D721Med (cell line): ENCODE measurements around the gene APBA1.

Experiments used
- DNase-seq: peaks from one replicate; pipeline ENCODE4 v3.0.0; 2011; ENCODE audit warnings: low spot score; ENCODE audit not compliant: insufficient read length
- FAIRE-seq: peaks from 2 replicates; lab custom pipeline; 2011; peaks lifted over from hg19 to GRCh38; lab: Jason Lieb, UNC
- CTCF ChIP-seq: IDR thresholded peaks from 2 replicates; pipeline ENCODE4 v1.5.1; 2012; ENCODE audit warnings: mild to moderate bottlenecking, control low read depth; ENCODE audit not compliant: insufficient read depth; ENCODE audit errors: missing control alignments

Gene APBA1

GRCh38 chr9:69671879-69672595 lies at the start of gene APBA1:
Gene APBA1, minus strand, starts transcription at chr9:69672371.
- no peak for TF ChIP-seq CTCF
- DNase-seq = no peak
- FAIRE-seq = no peak

GRCh38 chr9:69719983-69720382 lies 47.8 kb upstream of the APBA1 start:
- TF ChIP-seq CTCF = no peak
- DNase-seq = no peak
- FAIRE-seq = peak; percentile 96

DNA sequence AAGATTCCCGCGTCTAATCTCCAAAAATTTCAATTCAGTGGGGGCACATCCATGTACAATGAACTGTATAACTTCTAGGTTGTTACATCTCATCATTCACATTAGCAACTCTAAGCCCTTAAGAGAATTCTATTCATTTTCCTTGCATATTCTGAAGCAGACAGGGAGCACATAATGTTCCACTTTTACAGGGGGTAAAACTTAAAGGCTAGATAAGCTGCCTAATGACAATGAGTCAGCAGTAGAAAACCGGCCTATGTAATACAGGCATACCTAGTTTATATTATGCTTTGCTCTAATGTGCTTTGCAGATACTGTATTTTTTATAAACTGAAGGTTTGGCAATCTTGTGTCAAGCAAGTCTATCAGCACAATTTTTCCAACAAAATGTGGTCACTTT lies 47.2 kb upstream of the APBA1 start:
- DNase-seq (no peak), FAIRE-seq (no peak)
- no peak for TF ChIP-seq CTCF

GRCh38 chr9:69718218-69718617 lies 46.0 kb upstream of the APBA1 start:
- no peak for TF ChIP-seq CTCF
- no peak for DNase-seq
- FAIRE-seq = no peak

DNA sequence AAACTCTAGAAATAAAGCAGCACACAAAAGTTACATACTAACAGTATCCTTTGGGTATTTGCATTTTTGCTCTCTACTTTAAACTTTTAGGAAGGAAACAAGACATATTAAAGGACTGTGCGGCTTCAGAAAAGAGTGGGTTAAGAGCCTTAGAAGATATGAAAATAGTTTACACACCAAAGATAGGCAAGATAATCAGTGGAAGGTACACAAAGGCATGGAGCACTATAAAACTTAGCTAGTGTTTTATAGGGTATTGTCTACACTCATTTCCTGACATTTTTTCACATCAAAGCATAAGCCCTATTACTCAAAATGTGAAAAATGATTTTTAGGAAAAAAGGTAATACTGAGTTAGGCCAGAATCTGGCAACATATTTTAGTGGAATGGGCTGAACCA lies 43.7 kb upstream of the APBA1 start:
- DNase-seq (no peak), FAIRE-seq (no peak)
- no peak for TF ChIP-seq CTCF

- FAIRE-seq (no peak), DNase-seq (no peak)
- no peak for TF ChIP-seq CTCF
Observed at GRCh38 chr9:69715096-69715495, 42.9 kb upstream of the APBA1 start.

DNA sequence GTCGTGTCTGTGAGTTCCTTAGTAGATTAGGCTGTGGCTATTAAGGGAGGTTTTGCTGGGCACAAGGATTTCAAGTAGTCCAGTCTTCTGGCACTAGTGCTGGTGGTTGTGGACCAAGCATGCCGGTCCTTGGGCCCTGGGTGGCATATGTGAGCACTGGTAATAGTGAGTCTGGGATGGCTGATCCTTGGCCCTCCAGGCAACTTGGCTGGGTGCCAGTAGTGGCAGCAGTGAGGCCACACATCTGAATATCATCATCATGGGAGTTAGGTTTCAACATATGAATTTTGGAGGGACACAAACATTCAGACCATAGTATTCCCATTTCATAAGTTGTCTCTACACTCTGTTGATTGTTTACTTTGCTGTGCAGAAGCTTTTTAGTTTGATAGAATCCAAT lies 25.3 kb upstream of the APBA1 start:
- no peak for TF ChIP-seq CTCF
- DNase-seq = no peak
- FAIRE-seq = no peak
